ENCODE data around the gene RFWD3. TPM values are rescaled to one million over a fixed set of nuclear protein-coding genes. Genes with fewer than 3 reads are reported as not detected.

RFWD3 gene
- polyA plus RNA-seq, 3 donors: 5.0 to 8.4 (median 8.4) TPM

DNA sequence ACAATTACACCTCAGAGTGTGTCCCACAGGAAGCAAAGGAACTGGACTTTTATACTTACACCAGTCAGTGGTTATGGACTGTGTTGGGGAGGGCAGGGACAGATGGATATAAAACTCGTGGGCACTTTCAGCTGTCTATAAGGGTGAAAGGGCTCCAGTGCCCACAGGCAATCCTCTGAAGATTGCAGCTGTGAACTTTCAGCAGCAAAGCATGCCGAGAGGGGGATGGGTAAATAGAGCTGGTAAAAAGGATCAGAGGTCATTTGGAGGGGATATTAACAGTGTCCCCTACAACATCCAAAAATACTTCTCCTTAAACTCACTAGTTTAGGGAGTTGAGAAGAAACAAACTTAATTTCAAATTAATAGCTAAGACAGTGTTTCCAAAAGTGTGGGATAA is 13.3 kb upstream of the RFWD3 start:
- Histone ChIP-seq H3K27me3 (ENCODE audit: control insufficient read depth in 2 of 2, insufficient read depth in 2 of 2, low read length in 2 of 2) (no peaks in the 10 kb centered on the region), H3K9ac (ENCODE audit: insufficient read depth, low read length, poor library complexity, severe bottlenecking) (no peak overlapping the region), H3K27ac (ENCODE audit: low read depth in 1 of 2, low read length in 2 of 2) (no peak overlapping the region), H3K36me3 (replicated peaks in 1 of 2; ENCODE audit: control insufficient read depth in 1 of 2, insufficient read depth in 2 of 2, low read length in 2 of 2) (peaks cover 90 to 99% of the 10 kb centered on the region in 2 donors), H3K4me2 (replicated peaks; ENCODE audit: extremely low read depth, low read length, poor library complexity, severe bottlenecking) (no peak overlapping the region), H3K9me3 (replicated peaks in 1 of 2; ENCODE audit: control insufficient read depth in 1 of 2, insufficient read depth in 1 of 2, low read length in 2 of 2) (no peaks in the 10 kb centered on the region), H3K4me3 (replicated peaks in 1 of 3; ENCODE audit: low read depth in 2 of 3, low read length in 3 of 3) (no peak overlapping the region), H2AFZ (ENCODE audit: insufficient read depth, low read depth, low read length, poor library complexity, severe bottlenecking) (no peak overlapping the region), H3K79me2 (ENCODE audit: insufficient read depth, low read length) (peaks cover 12% of the 10 kb centered on the region), H4K20me1 (ENCODE audit: insufficient read depth, low read length) (peaks cover 50% of the 10 kb centered on the region), H3K4me1 (ENCODE audit: control insufficient read depth in 1 of 2, insufficient read depth in 2 of 2, low read length in 2 of 2) (no peaks in the 10 kb centered on the region)
- Mint-ChIP-seq H3K27me3 (ENCODE audit: low read depth in 3 of 3) (no peaks in the 10 kb centered on the region), H3K36me3 (peaks cover 73 to 100% of the 10 kb centered on the region in 2 donors), H3K4me3 (no peak overlapping the region), H3K4me1 (peaks cover 2% of the 10 kb centered on the region), H3K27ac (peak overlapping the region in 3 of 7 donors; percentile 61 to 69 (median 67)), H3K9me3 (no peaks in the 10 kb centered on the region)
- intact Hi-C loops (cut with micrococcal nuclease): no loop called here
- WGBS (ENCODE audit: insufficient coverage): 100% methylated on average over 1 of the region's 2 CpGs
- DNase-seq: no peak
- no peak for TF ChIP-seq CTCF (IDR thresholded peaks at IDR 0.05)

DNA sequence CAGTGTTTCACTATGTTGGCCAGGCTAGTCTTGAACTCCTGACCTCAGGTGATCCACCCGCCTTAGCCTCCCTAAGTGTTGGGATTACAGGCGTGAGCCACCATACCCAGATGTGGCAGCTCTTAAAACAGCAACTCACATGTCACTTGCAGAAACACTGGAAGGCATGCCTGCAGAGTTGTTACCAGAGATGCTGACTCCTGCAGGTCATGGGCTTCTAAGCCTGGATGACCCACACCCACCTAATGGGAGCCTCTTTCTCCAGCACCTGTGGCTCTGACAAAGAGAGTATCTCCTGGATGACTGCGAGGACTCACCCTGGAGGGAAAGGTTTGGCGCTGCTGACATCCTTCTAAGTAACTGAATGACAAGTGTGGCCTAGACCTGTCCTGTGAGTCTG is 11.2 kb upstream of the RFWD3 start:
- Histone ChIP-seq H2AFZ (ENCODE audit: insufficient read depth, low read depth, low read length, poor library complexity, severe bottlenecking) (no peak overlapping the region), H3K9ac (ENCODE audit: insufficient read depth, low read length, poor library complexity, severe bottlenecking) (no peak overlapping the region), H3K9me3 (replicated peaks in 1 of 2; ENCODE audit: control insufficient read depth in 1 of 2, insufficient read depth in 1 of 2, low read length in 2 of 2) (no peaks in the 10 kb centered on the region), H4K20me1 (ENCODE audit: insufficient read depth, low read length) (peaks cover 42% of the 10 kb centered on the region), H3K4me1 (ENCODE audit: control insufficient read depth in 1 of 2, insufficient read depth in 2 of 2, low read length in 2 of 2) (no peaks in the 10 kb centered on the region), H3K36me3 (replicated peaks in 1 of 2; ENCODE audit: control insufficient read depth in 1 of 2, insufficient read depth in 2 of 2, low read length in 2 of 2) (peaks cover 95 to 99% of the 10 kb centered on the region in 2 donors), H3K27me3 (ENCODE audit: control insufficient read depth in 2 of 2, insufficient read depth in 2 of 2, low read length in 2 of 2) (no peaks in the 10 kb centered on the region), H3K4me2 (replicated peaks; ENCODE audit: extremely low read depth, low read length, poor library complexity, severe bottlenecking) (no peak overlapping the region), H3K79me2 (ENCODE audit: insufficient read depth, low read length) (peaks cover 9% of the 10 kb centered on the region), H3K4me3 (replicated peaks in 1 of 3; ENCODE audit: low read depth in 2 of 3, low read length in 3 of 3) (no peak overlapping the region), H3K27ac (ENCODE audit: low read depth in 1 of 2, low read length in 2 of 2) (no peak overlapping the region)
- H3K9me3 Mint-ChIP-seq: no peaks in the 10 kb centered on the region
- no peak for TF ChIP-seq CTCF (IDR thresholded peaks at IDR 0.05)
- peak overlapping the region in 1 of 7 donors; percentile 46 for H3K27ac Mint-ChIP-seq
- no peak overlapping the region for H3K4me3 Mint-ChIP-seq
- intact Hi-C loops (cut with micrococcal nuclease): no loop called here
- H3K4me1 Mint-ChIP-seq: no peaks in the 10 kb centered on the region
- 92% methylated on average over 2 of the region's 4 CpGs for WGBS (ENCODE audit: insufficient coverage)
- no peak for DNase-seq
- H3K27me3 Mint-ChIP-seq (ENCODE audit: low read depth in 3 of 3): no peaks in the 10 kb centered on the region
- H3K36me3 Mint-ChIP-seq: peaks cover 83 to 100% of the 10 kb centered on the region in 2 donors
